SK-N-SH (cell line): ENCODE measurements around the gene FRMPD1. TPM values are rescaled to one million over a fixed set of nuclear protein-coding genes. Genes with fewer than 3 reads are reported as not detected.

Source experiments
- CTCF ChIA-PET: fragments of 300-600, 350-600 bp; formaldehyde crosslinking; extraction: SDS; loops from one replicate; lab custom pipeline; 2021; lab: Yijun Ruan, JAX
- POLR2A ChIA-PET: fragments of 350-600 bp; sonication (Branson Sonifier 250); formaldehyde crosslinking; extraction: SDS; loops from one replicate; lab custom pipeline; 2020; ENCODE audit warnings: antibody characterized with exemption, inconsistent platforms; lab: Yijun Ruan, JAX
- DNase-seq: peaks from one replicate; pipeline ENCODE4 v3.0.0; 2012
- H2AFZ ChIP-seq: fragments of 200-600 bp; sonication (generic); 2 replicates; pipeline ENCODE4 v1.8.1; 2016; ENCODE audit warnings: antibody characterized with exemption, mild to moderate bottlenecking, low read depth
- H3F3A ChIP-seq: fragments of 200-600 bp; sonication (generic); replicated peaks from 2 replicates; pipeline ENCODE3; 2016; ENCODE audit warnings: antibody characterized with exemption, mild to moderate bottlenecking; ENCODE audit not compliant: insufficient read depth
- H3K27ac ChIP-seq, 2 experiments: fragments of 200-500 bp in 1 of 2; fragments of 200-600 bp in 1 of 2; sonication (Bioruptor generic) in 1 of 2; sonication (generic), shearing (Covaris generic) in 1 of 2; 2 replicates each; pipeline versions ENCODE4 v1.5.1 to v1.6.1; 2014 to 2016; ENCODE audit warnings: low read depth in 2 of 2, inconsistent platforms in 1 of 2, low read length in 1 of 2, mild to moderate bottlenecking in 1 of 2, mixed read lengths in 1 of 2
- H3K27me3 ChIP-seq: fragments of 200-600 bp; sonication (generic), shearing (Covaris generic); 2 replicates; pipeline ENCODE4 v1.6.1; 2016; ENCODE audit warnings: mixed run types; ENCODE audit not compliant: insufficient read depth
- H3K36me3 ChIP-seq, 2 experiments: fragments of 200-500 bp in 1 of 2; fragments of 200-600 bp in 1 of 2; sonication (Bioruptor generic) in 1 of 2; sonication (generic) in 1 of 2; replicated peaks in 1 of 2; 2 replicates each; pipeline versions ENCODE3 to v1.5.1; 2014 to 2016; ENCODE audit warnings: low read length in 1 of 2, mild to moderate bottlenecking in 1 of 2; ENCODE audit not compliant: insufficient read depth in 2 of 2, control insufficient read depth in 1 of 2
- H3K4me1 ChIP-seq, 2 experiments: fragments of 200-500 bp in 1 of 2; fragments of 200-600 bp in 1 of 2; sonication (Bioruptor generic) in 1 of 2; sonication (generic), shearing (Covaris generic) in 1 of 2; 2 replicates each; pipeline versions ENCODE4 v1.5.1 to v1.6.1; 2014 to 2016; ENCODE audit warnings: low read depth in 1 of 2, low read length in 1 of 2, mixed run types in 1 of 2; ENCODE audit not compliant: insufficient read depth in 2 of 2, control insufficient read depth in 1 of 2
- H3K4me2 ChIP-seq: fragments of 200-600 bp; sonication (generic), shearing (Covaris generic); 2 replicates; pipeline ENCODE4 v1.6.1; 2017; ENCODE audit warnings: mixed run types
- H3K4me3 ChIP-seq, 2 experiments: fragments of 200-500 bp in 1 of 2; fragments of 200-600 bp in 1 of 2; sonication (Bioruptor generic) in 1 of 2; sonication (generic), shearing (Covaris generic) in 1 of 2; 2 replicates each; pipeline versions ENCODE4 v1.5.1 to v1.8.1; 2014 to 2016; ENCODE audit warnings: low read depth in 2 of 2, inconsistent platforms in 1 of 2, low read length in 1 of 2, mild to moderate bottlenecking in 1 of 2, mixed read lengths in 1 of 2, moderate library complexity in 1 of 2
- H3K79me2 ChIP-seq: fragments of 200-600 bp; sonication (generic); 2 replicates; pipeline ENCODE4 v1.8.1; 2017; ENCODE audit warnings: mild to moderate bottlenecking; ENCODE audit not compliant: insufficient read depth
- H3K9ac ChIP-seq: fragments of 200-600 bp; sonication (generic); 2 replicates; pipeline ENCODE4 v1.6.1; 2017; ENCODE audit warnings: mixed run types
- H3K9me2 ChIP-seq: fragments of 200-600 bp; sonication (generic); 2 replicates; pipeline ENCODE4 v1.6.1; 2017; ENCODE audit warnings: mixed run types
- H3K9me3 ChIP-seq: fragments of 200-600 bp; sonication (generic); 2 replicates; pipeline ENCODE4 v1.6.1; 2017; ENCODE audit warnings: mixed run types, mild to moderate bottlenecking, moderate library complexity
- H4K20me1 ChIP-seq: fragments of 200-600 bp; sonication (generic); 2 replicates; pipeline ENCODE4 v1.6.1; 2017; ENCODE audit warnings: mild to moderate bottlenecking, mixed run types; ENCODE audit not compliant: insufficient read depth
- CTCF ChIP-seq: fragments of 200-600 bp; sonication (generic); IDR thresholded peaks from 2 replicates; pipeline ENCODE4 v1.6.1; 2017; ENCODE audit warnings: antibody characterized with exemption, mild to moderate bottlenecking, moderate library complexity
- EP300 ChIP-seq, 2 experiments: IDR thresholded peaks; 2 replicates each; pipeline versions ENCODE4 v1.4.0 to v1.6.1; 2012; ENCODE audit warnings: borderline replicate concordance in 1 of 2, low read depth in 1 of 2, low read length in 1 of 2
- EZH2phosphoT487 ChIP-seq: fragments of 200-600 bp; sonication (generic); IDR thresholded peaks from 2 replicates; pipeline ENCODE4 v1.6.1; 2017; ENCODE audit warnings: low read depth, mixed run types, mild to moderate bottlenecking, antibody characterized with exemption, moderate library complexity, borderline replicate concordance
- FOXJ3 ChIP-seq: sonication (generic); formaldehyde crosslinking; IDR thresholded peaks from 2 replicates; pipeline ENCODE4 v1.5.1; 2020; ENCODE audit warnings: mild to moderate bottlenecking, missing genetic modification reagents
- GATA2 ChIP-seq: sonication (generic); formaldehyde crosslinking; IDR thresholded peaks from 2 replicates; pipeline ENCODE4 v1.5.0; 2020; ENCODE audit warnings: mild to moderate bottlenecking, missing genetic modification reagents
- IRF3 ChIP-seq: fragments of 150-350 bp; IDR thresholded peaks from 2 replicates; pipeline ENCODE4 v1.6.1; 2016; ENCODE audit warnings: mild to moderate bottlenecking, low read depth, low read length
- JUND ChIP-seq: IDR thresholded peaks from 2 replicates; pipeline ENCODE4 v1.4.0; 2012
- MEF2A ChIP-seq: IDR thresholded peaks from 2 replicates; pipeline ENCODE4 v1.4.0; 2012; ENCODE audit warnings: low read depth, borderline replicate concordance
- NFIC ChIP-seq: IDR thresholded peaks from 2 replicates; pipeline ENCODE4 v1.4.0; 2012; ENCODE audit warnings: borderline replicate concordance
- PBX3 ChIP-seq: IDR thresholded peaks from 2 replicates; pipeline ENCODE4; 2012
- POLR2AphosphoS5 ChIP-seq: IDR thresholded peaks from 2 replicates; pipeline ENCODE4 v1.6.1; 2012; ENCODE audit warnings: low read depth, low read length
- RAD21 ChIP-seq: IDR thresholded peaks from 2 replicates; pipeline ENCODE4 v1.6.1; 2012; ENCODE audit warnings: mild to moderate bottlenecking, low read length
- RCOR1 ChIP-seq: fragments of 150-350 bp; IDR thresholded peaks from 2 replicates; pipeline ENCODE4 v1.6.1; 2017; ENCODE audit warnings: antibody characterized with exemption, low read length
- REST ChIP-seq: IDR thresholded peaks from 2 replicates; pipeline ENCODE4 v1.6.1; 2012; ENCODE audit warnings: mild to moderate bottlenecking, low read depth, low read length, moderate library complexity
- SMC3 ChIP-seq: IDR thresholded peaks from 2 replicates; pipeline ENCODE4 v1.6.1; 2012; ENCODE audit warnings: low read depth, low read length, improper control_type of control experiment
- TAF1 ChIP-seq: IDR thresholded peaks from 2 replicates; pipeline ENCODE4 v1.6.1; 2012; ENCODE audit warnings: low read depth, mild to moderate bottlenecking, low read length, moderate library complexity, borderline replicate concordance
- USF1 ChIP-seq: IDR thresholded peaks from 2 replicates; pipeline ENCODE4 v1.4.0; 2012; ENCODE audit warnings: low read depth, borderline replicate concordance
- USF2 ChIP-seq: fragments of 150-350 bp; IDR thresholded peaks from 2 replicates; pipeline ENCODE4 v1.6.1; 2017; ENCODE audit warnings: antibody characterized with exemption, low read length, low read depth, borderline replicate concordance
- ZBTB33 ChIP-seq: IDR thresholded peaks from 2 replicates; pipeline ENCODE4 v1.4.0; 2012; ENCODE audit warnings: low read depth, borderline replicate concordance
- WGBS: methylation state at CpG from one replicate; pipeline ENCODE4 v1.1.6; 2017; ENCODE audit warnings: low lambda C conversion rate; 5-methylcytosine and 5-hydroxymethylcytosine counted together
- polyA plus RNA-seq, 3 experiments: library from polyadenylated mRNA; depleted of rRNA; stranded (reverse); fragments of >200 nt; gene quantifications; 2 replicates each; pipeline ENCODE4 v1.2.3, GENCODE V29; 2012

Gene FRMPD1
- polyA plus RNA-seq, 1 of the 3 experiments (the other 2 are of a cell fraction) = not detected

GRCh38 chr9:37732086-37732741 lies 81.5 kb downstream of the FRMPD1 start:
- no peaks in the 10 kb centered on the region for H4K20me1 ChIP-seq
- 0 out of 2 replicates have a peak overlapping the region, but pooled peaks have one; percentile 17 for H3K4me2 ChIP-seq
- POLR2A ChIA-PET = interaction anchor here (0.9 to 1.3 kb wide), 2 partner anchors 110 to 140 kb away, joined by 3 to 9 read pairs; partner anchors contain the start of gene TOMM5
- peak overlapping the region in 1 of 2 experiments; percentile 78; a peak in 2 of 4 replicates for H3K27ac ChIP-seq
- no peak overlapping the region for H3K4me3 ChIP-seq
- CTCF ChIA-PET = interaction anchor here (0.7 to 2.3 kb wide), 6 partner anchors 12 to 140 kb away, joined by 3 to 7 read pairs (median 3); partner anchors contain the start of gene TOMM5
- no peaks in the 10 kb centered on the region for H3K79me2 ChIP-seq
- no peaks in the 10 kb centered on the region for H3K9me3 ChIP-seq
- no peak overlapping the region for H2AFZ ChIP-seq
- DNase-seq = peak; percentile 84
- 13% methylated on average over 10 of the region's 10 CpGs for WGBS
- no peak overlapping the region for H3K9ac ChIP-seq
- H3F3A ChIP-seq = no peaks in the 10 kb centered on the region
- no peaks in the 10 kb centered on the region for H3K36me3 ChIP-seq
- H3K27me3 ChIP-seq = peaks cover 49% of the 10 kb centered on the region
- peaks cover 0 to 21% of the 10 kb centered on the region in 2 experiments; a peak in 1 of 4 replicates for H3K4me1 ChIP-seq
- no peaks in the 10 kb centered on the region for H3K9me2 ChIP-seq
- TF ChIP-seq RAD21 (peak; percentile 17; the same call in 1 of the 2 replicates), IRF3 (no peak), USF2 (no peak), FOXJ3 (CRISPR knock-in tag) (peak; percentile 88), TAF1 (no peak), CTCF (no peak), REST (no peak), EZH2phosphoT487 (no peak), EP300 (IDR thresholded peaks at IDR 0.05; ENCODE audit: borderline replicate concordance in 1 of 2, low read depth in 1 of 2, low read length in 1 of 2) (peak in 1 of 2 experiments; percentile 67; a peak in 2 of 4 replicates), MEF2A (no peak), GATA2 (peak; percentile 73), ZBTB33 (no peak), JUND (no peak), RCOR1 (peak; percentile 60), POLR2AphosphoS5 (no peak), NFIC (peak; percentile 40; the same call in 1 of the 2 replicates), USF1 (no peak), PBX3 (no peak), SMC3 (no peak)
